OCI-LY1 (cell line): ENCODE results near the gene AZU1.

Experiments used
- EZH2 ChIP-seq: fragments of 200-600 bp; sonication (generic), shearing (Covaris generic); IDR thresholded peaks from 2 replicates; pipeline ENCODE4 v1.8.0; 2017; ENCODE audit warnings: borderline replicate concordance, mixed run types, mild to moderate bottlenecking, antibody characterized with exemption, low read length, moderate library complexity, mixed read lengths
- TF ChIP-seq, protein P1 (sequence below): fragments of 200-600 bp; sonication (generic), shearing (Covaris generic); IDR thresholded peaks from 2 replicates; pipeline ENCODE4 v1.5.1; 2017; ENCODE audit warnings: mild to moderate bottlenecking, antibody characterized with exemption, low read length, moderate library complexity, mixed read lengths

DNA sequence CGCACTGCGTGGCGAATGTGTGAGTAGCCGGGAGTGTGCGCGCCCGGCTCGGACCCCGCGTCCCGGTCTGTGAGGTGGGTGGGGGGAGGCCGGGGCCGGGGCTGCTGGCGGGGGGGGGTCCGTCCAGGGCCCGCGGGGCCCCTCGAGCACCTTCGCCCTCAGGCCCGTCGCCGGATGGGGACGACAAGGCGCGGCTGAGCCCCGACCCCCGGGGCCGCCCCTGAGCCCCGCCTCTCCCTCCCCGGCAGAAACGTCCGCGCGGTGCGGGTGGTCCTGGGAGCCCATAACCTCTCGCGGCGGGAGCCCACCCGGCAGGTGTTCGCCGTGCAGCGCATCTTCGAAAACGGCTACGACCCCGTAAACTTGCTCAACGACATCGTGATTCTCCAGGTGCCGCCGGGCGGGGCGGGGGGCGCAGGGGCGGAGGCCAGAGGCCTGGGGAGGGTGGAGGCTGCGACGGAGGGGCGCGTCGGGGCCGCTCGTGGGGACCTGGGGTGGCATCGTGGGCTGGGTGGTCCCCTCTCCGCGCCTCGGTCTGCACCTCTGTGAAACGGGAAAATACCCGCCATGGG is 25.5 kb downstream of the AZU1 start:
- TF ChIP-seq, protein P1, sequence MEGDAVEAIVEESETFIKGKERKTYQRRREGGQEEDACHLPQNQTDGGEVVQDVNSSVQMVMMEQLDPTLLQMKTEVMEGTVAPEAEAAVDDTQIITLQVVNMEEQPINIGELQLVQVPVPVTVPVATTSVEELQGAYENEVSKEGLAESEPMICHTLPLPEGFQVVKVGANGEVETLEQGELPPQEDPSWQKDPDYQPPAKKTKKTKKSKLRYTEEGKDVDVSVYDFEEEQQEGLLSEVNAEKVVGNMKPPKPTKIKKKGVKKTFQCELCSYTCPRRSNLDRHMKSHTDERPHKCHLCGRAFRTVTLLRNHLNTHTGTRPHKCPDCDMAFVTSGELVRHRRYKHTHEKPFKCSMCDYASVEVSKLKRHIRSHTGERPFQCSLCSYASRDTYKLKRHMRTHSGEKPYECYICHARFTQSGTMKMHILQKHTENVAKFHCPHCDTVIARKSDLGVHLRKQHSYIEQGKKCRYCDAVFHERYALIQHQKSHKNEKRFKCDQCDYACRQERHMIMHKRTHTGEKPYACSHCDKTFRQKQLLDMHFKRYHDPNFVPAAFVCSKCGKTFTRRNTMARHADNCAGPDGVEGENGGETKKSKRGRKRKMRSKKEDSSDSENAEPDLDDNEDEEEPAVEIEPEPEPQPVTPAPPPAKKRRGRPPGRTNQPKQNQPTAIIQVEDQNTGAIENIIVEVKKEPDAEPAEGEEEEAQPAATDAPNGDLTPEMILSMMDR = no peak
- TF ChIP-seq EZH2 = no peak
